Astrocyte of the cerebellum (primary cell): Measurements from ENCODE around the gene ABCA9.

Source experiments
- DNase-seq: peaks from one replicate; pipeline ENCODE4 v3.0.0-alpha.2; 2011; ENCODE audit warnings: low read depth
- H3K4me3 ChIP-seq: 2 replicates; pipeline ENCODE4 v1.5.1; 2011; ENCODE audit warnings: mild to moderate bottlenecking, low read depth, low read length, moderate library complexity
- in situ Hi-C: cut with HindIII; loops from 2 replicates; pipeline ENCODE4 v1.10.0; 2017; ENCODE audit warnings: low sequenced_read_pairs
- TF ChIP-seq, protein P1 (sequence below): IDR thresholded peaks from 2 replicates; pipeline ENCODE4 v1.5.1; 2012; ENCODE audit warnings: low read length, low read depth, moderate library complexity, mild to moderate bottlenecking; ENCODE audit errors: missing control alignments

ABCA9 gene

DNA sequence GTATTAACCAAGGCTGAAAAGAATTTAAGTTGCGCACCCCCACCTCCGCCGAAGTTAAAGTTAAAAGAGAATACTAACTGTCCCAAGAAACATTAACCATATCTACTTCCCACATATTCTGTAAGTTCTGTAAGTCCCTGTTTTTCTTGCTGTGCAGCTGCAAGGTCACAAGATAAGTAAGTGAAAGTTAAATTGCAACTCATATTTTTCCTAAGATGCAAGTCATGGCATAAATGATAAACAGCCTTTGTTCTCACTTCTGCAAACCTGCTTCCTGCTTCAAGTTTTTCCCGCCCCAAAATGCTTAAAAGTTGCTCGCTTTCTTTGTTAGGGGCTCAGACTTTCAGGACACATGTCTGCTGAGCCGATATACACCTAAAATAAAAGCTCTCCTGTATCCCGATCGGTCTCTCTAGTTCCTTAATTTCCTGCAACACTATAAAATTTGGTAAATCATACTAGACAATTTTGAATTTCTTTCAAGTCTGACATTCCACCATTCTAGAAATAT, 32.6 kb upstream of the ABCA9 start:
- DNase-seq = no peak
- no peak overlapping the region for H3K4me3 ChIP-seq
- TF ChIP-seq, protein P1, sequence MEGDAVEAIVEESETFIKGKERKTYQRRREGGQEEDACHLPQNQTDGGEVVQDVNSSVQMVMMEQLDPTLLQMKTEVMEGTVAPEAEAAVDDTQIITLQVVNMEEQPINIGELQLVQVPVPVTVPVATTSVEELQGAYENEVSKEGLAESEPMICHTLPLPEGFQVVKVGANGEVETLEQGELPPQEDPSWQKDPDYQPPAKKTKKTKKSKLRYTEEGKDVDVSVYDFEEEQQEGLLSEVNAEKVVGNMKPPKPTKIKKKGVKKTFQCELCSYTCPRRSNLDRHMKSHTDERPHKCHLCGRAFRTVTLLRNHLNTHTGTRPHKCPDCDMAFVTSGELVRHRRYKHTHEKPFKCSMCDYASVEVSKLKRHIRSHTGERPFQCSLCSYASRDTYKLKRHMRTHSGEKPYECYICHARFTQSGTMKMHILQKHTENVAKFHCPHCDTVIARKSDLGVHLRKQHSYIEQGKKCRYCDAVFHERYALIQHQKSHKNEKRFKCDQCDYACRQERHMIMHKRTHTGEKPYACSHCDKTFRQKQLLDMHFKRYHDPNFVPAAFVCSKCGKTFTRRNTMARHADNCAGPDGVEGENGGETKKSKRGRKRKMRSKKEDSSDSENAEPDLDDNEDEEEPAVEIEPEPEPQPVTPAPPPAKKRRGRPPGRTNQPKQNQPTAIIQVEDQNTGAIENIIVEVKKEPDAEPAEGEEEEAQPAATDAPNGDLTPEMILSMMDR = no peak
- in situ Hi-C loops = loop anchor here (5.0 kb wide), 1 partner anchor 316 kb away; no protein-coding TSS in a partner anchor

DNA sequence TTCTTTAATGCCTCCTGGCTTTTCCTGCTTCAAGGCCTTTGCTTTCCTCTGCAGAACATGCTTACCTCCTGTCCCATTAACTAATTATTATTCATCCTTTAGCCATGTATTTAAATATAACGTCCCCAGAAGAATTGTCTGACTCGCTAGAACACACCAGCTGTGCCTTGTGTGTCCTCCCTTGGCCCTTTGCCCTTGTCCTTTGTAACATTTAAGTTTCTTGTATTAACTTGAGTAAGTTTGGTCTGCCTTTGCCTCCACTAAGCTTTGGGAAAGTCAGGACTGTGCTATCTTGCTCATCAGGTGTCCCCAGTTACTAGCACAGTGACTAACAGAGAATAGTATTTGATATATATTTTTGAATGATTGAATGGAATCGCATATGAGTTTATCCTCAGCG, 29.6 kb upstream of the ABCA9 start:
- in situ Hi-C loops = loop anchor here (5.0 kb wide), 1 partner anchor 313 kb away; no protein-coding TSS in a partner anchor
- H3K4me3 ChIP-seq = no peak overlapping the region
- TF ChIP-seq, protein P1 = no peak
- no peak for DNase-seq

DNA sequence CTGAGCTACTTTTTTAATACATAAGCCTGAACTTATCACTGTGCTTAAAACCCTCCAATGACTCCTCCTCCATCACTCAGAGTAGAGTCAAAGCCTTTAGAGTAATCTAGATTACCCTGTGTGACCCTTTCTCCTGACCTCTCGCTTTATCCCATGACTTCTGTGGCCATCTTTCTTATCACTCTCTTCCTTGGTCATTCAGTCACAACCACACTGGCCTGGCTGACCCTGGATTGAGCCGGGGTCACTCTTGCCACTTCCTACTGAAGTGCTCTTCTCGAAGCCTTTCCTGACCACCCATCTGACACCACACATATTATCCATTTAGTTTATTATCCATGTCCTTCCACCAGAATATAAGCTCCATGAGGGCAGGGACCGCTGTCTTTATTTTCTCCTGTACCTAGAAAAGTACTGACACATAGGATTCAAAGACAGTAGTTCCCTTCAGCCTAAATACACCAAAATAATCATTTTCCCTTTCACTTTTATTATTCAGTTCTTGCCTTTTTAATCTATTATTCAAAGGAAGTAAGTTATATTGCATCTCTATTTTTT, 28.0 kb upstream of the ABCA9 start:
- in situ Hi-C loops = no loop called here
- no peak overlapping the region for H3K4me3 ChIP-seq
- no peak for DNase-seq
- TF ChIP-seq, protein P1 = no peak

DNA sequence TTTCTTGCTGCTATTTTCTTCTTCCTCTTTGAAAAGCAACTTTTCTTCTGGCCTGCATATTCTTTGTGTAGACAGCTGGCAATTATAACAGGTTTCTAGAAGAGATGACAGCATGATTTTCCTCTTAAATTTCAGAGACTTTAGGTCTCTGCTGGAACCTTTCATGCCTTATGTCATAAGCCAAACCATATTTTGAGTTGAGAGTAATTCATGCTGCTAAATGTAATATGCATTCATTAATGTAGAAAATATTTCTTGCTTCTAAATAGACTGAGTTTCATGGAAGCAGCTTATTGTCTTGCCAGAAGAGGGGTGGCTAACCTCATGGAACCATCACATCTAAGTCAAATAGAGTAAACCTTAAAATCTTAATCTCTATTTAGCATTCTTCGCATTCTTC, 25.9 kb upstream of the ABCA9 start:
- TF ChIP-seq, protein P1 = no peak
- H3K4me3 ChIP-seq = no peak overlapping the region
- in situ Hi-C loops = no loop called here
- DNase-seq = no peak

DNA sequence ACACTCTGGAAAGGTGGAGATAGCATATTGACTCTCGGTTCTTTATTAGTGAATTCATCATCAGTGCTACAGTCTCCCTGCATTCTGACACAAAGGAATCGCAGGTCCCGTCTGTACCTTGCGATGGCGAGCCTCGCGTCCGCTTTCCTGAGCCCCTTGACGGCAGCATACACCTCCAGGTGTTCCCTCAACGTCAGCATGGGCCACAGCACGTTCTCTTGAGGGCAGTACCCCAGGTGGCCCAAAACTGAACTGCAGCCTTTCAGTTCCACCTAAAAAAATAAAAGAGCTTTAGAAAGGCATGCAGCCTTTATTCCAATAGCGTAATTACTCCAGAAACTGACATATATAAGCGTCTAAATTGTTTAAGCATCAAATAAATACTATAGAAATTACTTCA, 24.2 kb upstream of the ABCA9 start:
- no peak overlapping the region for H3K4me3 ChIP-seq
- in situ Hi-C loops = no loop called here
- TF ChIP-seq, protein P1 = peak; percentile 53
- no peak for DNase-seq

DNA sequence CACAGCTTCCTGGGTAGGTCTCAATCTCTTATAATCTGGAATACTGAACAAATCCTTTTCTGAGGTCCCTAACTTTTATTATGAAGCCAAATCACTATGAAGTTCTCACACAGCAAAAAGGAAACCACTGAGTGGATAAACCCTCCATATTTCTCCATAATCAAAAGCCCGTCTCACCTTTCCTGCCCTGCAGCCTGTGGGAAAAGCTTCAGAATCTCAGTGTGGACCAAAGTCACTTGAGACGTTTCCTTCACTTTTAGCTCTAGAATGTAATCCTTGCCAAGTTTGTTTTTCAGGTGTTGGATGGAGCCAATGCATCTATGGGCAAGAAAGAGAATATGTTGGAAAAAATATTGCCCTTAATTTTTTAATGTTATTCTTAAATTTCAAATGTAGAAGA, 22.0 kb upstream of the ABCA9 start:
- in situ Hi-C loops = no loop called here

More for the DNA sequence above, 22.0 kb upstream of the ABCA9 start:
- no peak overlapping the region for H3K4me3 ChIP-seq
- TF ChIP-seq, protein P1 = no peak
- DNase-seq = no peak
